Fibroblast of lung (primary cell): ENCODE data around the gene PHRF1. TPM values are rescaled to one million over a fixed set of nuclear protein-coding genes. Genes with fewer than 3 reads are reported as not detected.
A peak's percentile ranks its signal among the peaks of the same experiment; 100 is the strongest.

Experiments
- DNase-seq, 2 donors: peaks; one replicate each; pipeline versions ENCODE4 v3.0.0 to v3.0.0-alpha.2; 2010; ENCODE audit warnings: low read depth in 2 of 2
- H2AFZ ChIP-seq: 2 replicates; pipeline ENCODE4 v1.5.1; 2012; ENCODE audit warnings: low read length, control low read depth, inconsistent platforms
- H3K27ac ChIP-seq: 2 replicates; pipeline ENCODE4 v1.5.1; 2011; ENCODE audit warnings: low read length, control low read depth; ENCODE audit not compliant: insufficient read depth
- H3K27me3 ChIP-seq: 2 replicates; pipeline ENCODE4 v1.5.1; 2011; ENCODE audit warnings: mild to moderate bottlenecking, low read length; ENCODE audit not compliant: control insufficient read depth, insufficient read depth
- H3K36me3 ChIP-seq: 2 replicates; pipeline ENCODE4 v1.5.1; 2011; ENCODE audit warnings: low read length; ENCODE audit not compliant: control insufficient read depth, insufficient read depth
- H3K4me1 ChIP-seq: 2 replicates; pipeline ENCODE4 v1.5.1; 2011; ENCODE audit warnings: low read length; ENCODE audit not compliant: control insufficient read depth, insufficient read depth; ENCODE audit errors: extremely low read depth
- H3K4me2 ChIP-seq: 2 replicates; pipeline ENCODE4 v1.5.1; 2011; ENCODE audit warnings: low read length, control low read depth; ENCODE audit not compliant: insufficient read depth; ENCODE audit errors: extremely low read depth
- H3K4me3 ChIP-seq, 4 experiments: fragments of 200-600 bp in 1 of 4; sonication (generic) in 1 of 4; replicated peaks in 1 of 4; 2 replicates each; pipeline ENCODE4 v1.5.1; 2011 to 2016; ENCODE audit warnings: low read length in 4 of 4, low read depth in 3 of 4, mild to moderate bottlenecking in 3 of 4, control low read depth in 2 of 4, inconsistent platforms in 1 of 4, mixed read lengths in 1 of 4; ENCODE audit not compliant: insufficient read depth in 1 of 4; ENCODE audit errors: control extremely low read depth in 1 of 4
- H3K79me2 ChIP-seq: 2 replicates; pipeline ENCODE4 v1.5.1; 2012; ENCODE audit warnings: mild to moderate bottlenecking, low read length, inconsistent platforms; ENCODE audit not compliant: control insufficient read depth, insufficient read depth
- H3K9ac ChIP-seq: 2 replicates; pipeline ENCODE4 v1.5.1; 2011; ENCODE audit warnings: mild to moderate bottlenecking, low read length, control low read depth; ENCODE audit not compliant: insufficient read depth
- H3K9me3 ChIP-seq: 2 replicates; pipeline ENCODE4 v1.5.1; 2012; ENCODE audit warnings: low read depth, low read length; ENCODE audit not compliant: control insufficient read depth, insufficient read depth
- H4K20me1 ChIP-seq: 2 replicates; pipeline ENCODE4 v1.5.1; 2011; ENCODE audit warnings: low read length; ENCODE audit not compliant: control insufficient read depth, insufficient read depth; ENCODE audit errors: extremely low read depth
- CTCF ChIP-seq, 2 donors: IDR thresholded peaks in 1 of 2; conservative IDR thresholded peaks in 1 of 2; 1 replicate in 1 of 2; 2 replicates in 1 of 2; pipeline ENCODE4 v1.5.1; 2011 to 2012; ENCODE audit warnings: low read length in 2 of 2, control low read depth in 1 of 2, inconsistent platforms in 1 of 2, low read depth in 1 of 2, mild to moderate bottlenecking in 1 of 2
- EZH2 ChIP-seq: IDR thresholded peaks from 2 replicates; pipeline ENCODE4 v1.5.1; 2012; ENCODE audit warnings: low read length, control low read depth, mild to moderate bottlenecking; ENCODE audit errors: missing control alignments
- polyA plus RNA-seq, 2 donors: library from polyadenylated mRNA; depleted of rRNA in 1 of 2; stranded (reverse) in 1 of 2; unstranded in 1 of 2; fragments of >200 nt; gene quantifications; 2 replicates each; pipeline ENCODE4 v1.2.1, GENCODE V29; 2011 to 2012; ENCODE audit warnings: missing spikeins in 1 of 2
- total RNA-seq: library from RNA; depleted of rRNA; stranded (reverse); fragments of >200 nt; gene quantifications from 2 replicates; pipeline ENCODE4 v1.2.1, GENCODE V29; 2014

PHRF1 gene
- total and polyA plus RNA-seq, 2 donors (not counting 1 experiment from before 2014, with no cell fraction given): 5.9 to 16.8 TPM

- no peaks in the 10 kb centered on the region for H4K20me1 ChIP-seq
- H3K9me3 ChIP-seq: no peaks in the 10 kb centered on the region
- no peaks in the 10 kb centered on the region for H3K27me3 ChIP-seq
- H3K79me2 ChIP-seq: peaks cover 12% of the 10 kb centered on the region
- TF ChIP-seq EZH2 (no peak), CTCF (conservative IDR thresholded peaks at IDR 0.05 in 1 of 2, IDR thresholded peaks at IDR 0.05 in 1 of 2; ENCODE audit: low read depth in 1 of 2, low read length in 2 of 2) (no peak)
- peak overlapping the region; percentile 24 to 49 (median 38) for H3K4me3 ChIP-seq
- DNase-seq: no peak
- peak overlapping the region; percentile 71 for H3K27ac ChIP-seq
- peaks cover 5% of the 10 kb centered on the region for H3K36me3 ChIP-seq
- H3K4me1 ChIP-seq: no peaks in the 10 kb centered on the region
- peak overlapping the region; percentile 81 for H3K4me2 ChIP-seq
- peak overlapping the region; percentile 26 for H2AFZ ChIP-seq
- peak overlapping the region; percentile 46 for H3K9ac ChIP-seq
These were observed 38.4 kb upstream of the PHRF1 start for GRCh38 chr11:537622-538430.

- no peaks in the 10 kb centered on the region for H3K9me3 ChIP-seq
- no peak for DNase-seq
- no peak overlapping the region for H3K27ac ChIP-seq
- H3K27me3 ChIP-seq: no peaks in the 10 kb centered on the region
- no peak overlapping the region for H3K9ac ChIP-seq
- H3K36me3 ChIP-seq: peaks cover 2% of the 10 kb centered on the region
- no peak for TF ChIP-seq CTCF (conservative IDR thresholded peaks at IDR 0.05 in 1 of 2, IDR thresholded peaks at IDR 0.05 in 1 of 2; ENCODE audit: low read depth in 1 of 2, low read length in 2 of 2)
- TF ChIP-seq EZH2: no peak
- H3K4me3 ChIP-seq: no peak overlapping the region
- no peaks in the 10 kb centered on the region for H4K20me1 ChIP-seq
- H2AFZ ChIP-seq: no peak overlapping the region
- H3K4me2 ChIP-seq: no peak overlapping the region
- H3K79me2 ChIP-seq: peaks cover 12% of the 10 kb centered on the region
- no peaks in the 10 kb centered on the region for H3K4me1 ChIP-seq
These were observed 37.7 kb upstream of the PHRF1 start for GRCh38 chr11:538431-539051.

GRCh38 chr11:539971-540481 lies 36.2 kb upstream of the PHRF1 start:
- no peak for DNase-seq
- Histone ChIP-seq H3K9ac (no peak overlapping the region), H3K27ac (no peak overlapping the region), H3K4me2 (no peak overlapping the region), H3K79me2 (no peaks in the 10 kb centered on the region), H4K20me1 (no peaks in the 10 kb centered on the region), H3K27me3 (no peaks in the 10 kb centered on the region), H3K4me1 (no peaks in the 10 kb centered on the region), H3K36me3 (no peaks in the 10 kb centered on the region), H3K9me3 (no peaks in the 10 kb centered on the region), H3K4me3 (no peak overlapping the region), H2AFZ (no peak overlapping the region)
- TF ChIP-seq EZH2 (no peak), CTCF (conservative IDR thresholded peaks at IDR 0.05 in 1 of 2, IDR thresholded peaks at IDR 0.05 in 1 of 2; ENCODE audit: low read depth in 1 of 2, low read length in 2 of 2) (no peak)
